Endothelial cell (in vitro differentiated cells): Measurements from ENCODE around the gene LRRC4B. TPM values are rescaled to one million over a fixed set of nuclear protein-coding genes. Genes with fewer than 3 reads are reported as not detected.
A peak's percentile ranks its signal among the peaks of the same experiment; 100 is the strongest.

ENCODE experiments used
- DNase-seq: peaks from one replicate; pipeline ENCODE4 v3.0.0; 2021; ENCODE audit warnings: low spot score
- H3K27ac Mint-ChIP-seq: one replicate; pipeline ENCODE4 v1.8.0; 2021; ENCODE audit warnings: mixed read lengths, inconsistent platforms; ENCODE audit not compliant: unreplicated experiment
- H3K27me3 Mint-ChIP-seq: one replicate; pipeline ENCODE4 v1.8.0; 2021; ENCODE audit warnings: mild to moderate bottlenecking, moderate library complexity, mixed read lengths, inconsistent platforms; ENCODE audit not compliant: unreplicated experiment
- H3K36me3 Mint-ChIP-seq: one replicate; pipeline ENCODE4 v1.8.0; 2021; ENCODE audit warnings: mild to moderate bottlenecking, low read depth, mixed read lengths, inconsistent platforms; ENCODE audit not compliant: unreplicated experiment
- H3K4me1 Mint-ChIP-seq: one replicate; pipeline ENCODE4 v1.8.0; 2021; ENCODE audit warnings: mild to moderate bottlenecking, mixed read lengths, inconsistent platforms; ENCODE audit not compliant: unreplicated experiment
- H3K4me3 Mint-ChIP-seq: one replicate; pipeline ENCODE4 v1.8.0; 2021; ENCODE audit warnings: mild to moderate bottlenecking, mixed read lengths, inconsistent platforms; ENCODE audit not compliant: unreplicated experiment
- H3K9me3 Mint-ChIP-seq: one replicate; pipeline ENCODE4 v1.8.0; 2021; ENCODE audit warnings: mixed read lengths, inconsistent platforms; ENCODE audit not compliant: unreplicated experiment
- total RNA-seq: library from RNA; stranded (reverse); fragmentation: NEBNext Ultra II Directional; extraction: Animal tissue kit (Norgen Biotek cat#: 25700); gene quantifications from one replicate; pipeline ENCODE4 v1.2.1, GENCODE V29; 2021; ENCODE audit not compliant: unreplicated experiment
- TF ChIP-seq, protein P1 (sequence below): fragments of 200-600 bp; sonication (generic); IDR thresholded peaks from one replicate; pipeline ENCODE4 v1.5.0; 2021; ENCODE audit warnings: antibody characterized with exemption; ENCODE audit not compliant: unreplicated experiment

Gene LRRC4B
- total RNA-seq, 1 donor from 2014 or later: 3.0 TPM

GRCh38 chr19:50547385-50548190 lies 20.6 kb downstream of the LRRC4B start:
- TF ChIP-seq, protein P1, sequence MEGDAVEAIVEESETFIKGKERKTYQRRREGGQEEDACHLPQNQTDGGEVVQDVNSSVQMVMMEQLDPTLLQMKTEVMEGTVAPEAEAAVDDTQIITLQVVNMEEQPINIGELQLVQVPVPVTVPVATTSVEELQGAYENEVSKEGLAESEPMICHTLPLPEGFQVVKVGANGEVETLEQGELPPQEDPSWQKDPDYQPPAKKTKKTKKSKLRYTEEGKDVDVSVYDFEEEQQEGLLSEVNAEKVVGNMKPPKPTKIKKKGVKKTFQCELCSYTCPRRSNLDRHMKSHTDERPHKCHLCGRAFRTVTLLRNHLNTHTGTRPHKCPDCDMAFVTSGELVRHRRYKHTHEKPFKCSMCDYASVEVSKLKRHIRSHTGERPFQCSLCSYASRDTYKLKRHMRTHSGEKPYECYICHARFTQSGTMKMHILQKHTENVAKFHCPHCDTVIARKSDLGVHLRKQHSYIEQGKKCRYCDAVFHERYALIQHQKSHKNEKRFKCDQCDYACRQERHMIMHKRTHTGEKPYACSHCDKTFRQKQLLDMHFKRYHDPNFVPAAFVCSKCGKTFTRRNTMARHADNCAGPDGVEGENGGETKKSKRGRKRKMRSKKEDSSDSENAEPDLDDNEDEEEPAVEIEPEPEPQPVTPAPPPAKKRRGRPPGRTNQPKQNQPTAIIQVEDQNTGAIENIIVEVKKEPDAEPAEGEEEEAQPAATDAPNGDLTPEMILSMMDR: no peak
- no peak for DNase-seq
- peaks cover 17% of the 10 kb centered on the region for H3K27me3 Mint-ChIP-seq

DNA sequence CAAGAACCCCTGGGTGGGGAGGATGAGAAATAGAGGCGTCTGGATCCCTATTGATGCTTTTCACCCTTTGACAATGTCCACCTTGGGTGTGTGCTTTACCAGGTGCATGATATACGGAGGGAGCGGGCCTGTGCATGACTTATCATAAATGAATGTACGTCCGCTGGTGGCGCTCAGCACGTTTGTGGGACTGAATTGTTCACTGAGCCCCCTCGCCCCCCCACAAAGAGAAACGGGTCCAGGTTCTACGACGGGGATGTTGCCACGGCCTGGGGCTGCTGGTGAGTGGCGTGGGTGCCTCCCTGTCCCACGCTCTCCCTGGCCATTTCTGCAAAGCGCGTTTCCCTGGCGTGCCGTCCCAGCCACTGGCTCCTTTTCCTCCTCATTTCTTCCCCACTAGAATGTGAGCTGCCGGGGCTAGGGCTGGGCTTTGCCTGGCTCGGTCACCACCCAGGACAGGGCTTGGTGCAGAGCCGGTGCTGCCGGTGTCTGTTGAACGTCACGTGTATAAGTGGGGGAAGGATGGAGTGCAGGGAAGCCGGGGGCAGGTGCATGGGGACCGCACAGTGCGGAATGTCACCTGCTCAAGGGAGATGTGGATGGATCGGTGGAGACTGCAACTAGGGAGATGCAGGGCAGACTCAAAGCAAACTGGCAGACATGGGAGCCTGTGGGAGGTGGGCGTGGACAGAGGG lies 21.6 kb downstream of the LRRC4B start:
- peaks cover 36% of the 10 kb centered on the region for H3K9me3 Mint-ChIP-seq
- peaks cover 14% of the 10 kb centered on the region for H3K27me3 Mint-ChIP-seq
- H3K27ac Mint-ChIP-seq: no peak overlapping the region
- TF ChIP-seq, protein P1: no peak
- no peak for DNase-seq
- H3K36me3 Mint-ChIP-seq: peaks cover 10% of the 10 kb centered on the region
- H3K4me1 Mint-ChIP-seq: no peaks in the 10 kb centered on the region
- no peak overlapping the region for H3K4me3 Mint-ChIP-seq

More at GRCh38 chr19:50547385-50548190, 20.6 kb downstream of the LRRC4B start:
- H3K27ac Mint-ChIP-seq: peak overlapping the region; percentile 36
- H3K4me3 Mint-ChIP-seq: no peak overlapping the region
- peaks cover 3% of the 10 kb centered on the region for H3K4me1 Mint-ChIP-seq
- peaks cover 37% of the 10 kb centered on the region for H3K9me3 Mint-ChIP-seq
- H3K36me3 Mint-ChIP-seq: peaks cover 15% of the 10 kb centered on the region

DNA sequence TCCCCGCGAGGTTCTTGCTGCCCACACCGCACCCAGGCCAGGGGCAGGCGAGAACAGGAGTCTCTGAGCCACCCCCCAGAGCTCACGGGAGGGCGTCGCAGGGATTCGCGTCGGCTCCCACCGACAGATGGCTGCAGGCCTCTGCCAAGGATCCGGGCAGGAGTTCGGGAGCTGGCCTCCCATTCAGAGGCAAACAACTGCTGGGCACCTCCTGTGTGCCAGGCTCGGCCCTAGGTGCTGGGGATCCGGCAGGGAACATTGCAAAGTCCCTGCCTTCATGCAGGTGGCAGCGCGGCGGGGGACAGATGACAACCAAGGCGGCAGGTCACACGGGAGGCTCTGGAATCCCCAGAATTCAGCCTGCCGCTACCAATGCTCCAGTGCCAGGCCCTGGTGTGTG lies 25.3 kb downstream of the LRRC4B start:
- no peaks in the 10 kb centered on the region for H3K4me1 Mint-ChIP-seq
- peaks cover 24% of the 10 kb centered on the region for H3K9me3 Mint-ChIP-seq
- peaks cover 4% of the 10 kb centered on the region for H3K36me3 Mint-ChIP-seq
- H3K27me3 Mint-ChIP-seq: peaks cover 7% of the 10 kb centered on the region
- DNase-seq: no peak
- TF ChIP-seq, protein P1: no peak
- H3K27ac Mint-ChIP-seq: no peak overlapping the region
- H3K4me3 Mint-ChIP-seq: no peak overlapping the region

DNA sequence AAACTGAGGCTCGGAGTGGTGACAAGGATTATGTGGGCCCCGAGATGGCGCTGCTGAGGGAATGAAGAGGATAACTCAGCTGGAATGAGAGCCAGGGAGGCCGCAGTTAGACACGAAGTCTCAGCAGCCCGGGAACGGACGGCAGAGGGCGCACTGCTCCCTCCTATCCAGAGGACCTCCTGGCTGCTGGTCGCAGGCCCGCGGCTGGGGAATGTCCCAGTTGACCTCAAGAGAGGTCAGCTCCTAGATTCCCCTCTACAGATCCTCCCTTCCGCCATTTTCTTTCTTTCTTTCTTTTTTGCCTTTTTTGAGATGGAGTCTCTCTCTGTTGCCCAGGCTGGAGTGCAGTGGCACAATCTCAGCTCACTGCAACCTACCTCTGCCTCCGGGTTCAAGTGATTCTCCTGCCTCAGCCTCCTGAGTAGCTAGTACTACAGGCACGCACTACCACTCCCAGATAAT lies 30.4 kb downstream of the LRRC4B start:
- H3K27ac Mint-ChIP-seq: no peak overlapping the region
- peaks cover 17% of the 10 kb centered on the region for H3K36me3 Mint-ChIP-seq
- H3K4me1 Mint-ChIP-seq: no peaks in the 10 kb centered on the region
- H3K27me3 Mint-ChIP-seq: peaks cover 4% of the 10 kb centered on the region
- DNase-seq: peak; percentile 19
- peaks cover 24% of the 10 kb centered on the region for H3K9me3 Mint-ChIP-seq
- no peak overlapping the region for H3K4me3 Mint-ChIP-seq
- TF ChIP-seq, protein P1: no peak

DNA sequence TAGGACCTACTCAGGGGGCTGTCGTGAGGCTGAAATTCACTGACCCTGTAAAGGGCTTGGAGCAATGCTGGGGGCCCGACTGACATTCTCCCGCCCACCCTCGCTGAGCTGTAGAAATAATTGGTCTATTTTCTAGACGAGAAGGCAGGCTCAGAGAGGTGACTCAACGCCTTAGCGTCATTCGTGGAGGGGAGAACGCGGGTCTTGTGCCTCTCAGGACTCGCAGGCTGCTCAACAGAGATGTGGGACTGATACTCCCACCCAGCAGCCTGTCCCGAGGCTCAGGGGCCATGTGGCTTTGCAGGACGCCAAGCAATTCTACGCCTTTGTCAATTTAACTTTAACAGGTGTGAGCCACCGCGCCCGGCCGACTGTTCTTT lies 30.9 kb downstream of the LRRC4B start:
- Mint-ChIP-seq H3K27me3 (peaks cover 6% of the 10 kb centered on the region), H3K4me1 (no peaks in the 10 kb centered on the region), H3K9me3 (peaks cover 26% of the 10 kb centered on the region), H3K36me3 (peaks cover 23% of the 10 kb centered on the region), H3K4me3 (no peak overlapping the region), H3K27ac (no peak overlapping the region)
- TF ChIP-seq, protein P1: no peak
- DNase-seq: no peak
